GM13976 (cell line): Measurements from ENCODE around the gene RHO.
"Not testable (repeated sequence)": the region's sequence is repeated elsewhere in the genome, so short reads cannot be mapped to it uniquely, and the experiment has no call there.

Source experiments
- DNase-seq: peaks from one replicate; pipeline ENCODE4 v3.0.0; 2012; ENCODE audit warnings: low spot score
- CTCF ChIP-seq: IDR thresholded peaks from 2 replicates; pipeline ENCODE4 v1.5.1; 2012; ENCODE audit warnings: borderline replicate concordance, mild to moderate bottlenecking; ENCODE audit not compliant: insufficient read depth; ENCODE audit errors: extremely low read depth, missing control alignments, control extremely low read depth
- in situ Hi-C: fragments of 300-500 bp; cut with MboI; formaldehyde crosslinking; loops from one replicate; pipeline ENCODE4 v1.12.0; 2022; ENCODE audit warnings: low sequenced_read_pairs, mixed read lengths, inconsistent platforms; ENCODE audit not compliant: unreplicated experiment

The RHO gene

GRCh38 chr3:129486664-129487035, 41.8 kb upstream of the RHO start:
- DNase-seq, result no peak
- in situ Hi-C loops, result loop anchor here (25.0 kb wide), 1 partner anchor 351 kb away; no protein-coding TSS in a partner anchor
- TF ChIP-seq CTCF, result no peak

- in situ Hi-C loops, result loop anchor here (25.0 kb wide), 1 partner anchor 350 kb away; no protein-coding TSS in a partner anchor
- DNase-seq, result no peak
- TF ChIP-seq CTCF, result no peak
These were observed 41.1 kb upstream of the RHO start for GRCh38 chr3:129487183-129487867.

GRCh38 chr3:129487868-129488335, 40.5 kb upstream of the RHO start:
- in situ Hi-C loops, result loop anchor here (25.0 kb wide), 1 partner anchor 349 kb away; no protein-coding TSS in a partner anchor
- DNase-seq, result not testable (repeated sequence)

GRCh38 chr3:129489258-129489657, 39.2 kb upstream of the RHO start:
- DNase-seq, result not testable (repeated sequence)
- in situ Hi-C loops, result loop anchor here (25.0 kb wide), 1 partner anchor 348 kb away; no protein-coding TSS in a partner anchor

- TF ChIP-seq CTCF, result peak; percentile 78
- DNase-seq, result peak; percentile 84
- in situ Hi-C loops, result loop anchor here (25.0 kb wide), 1 partner anchor 347 kb away; no protein-coding TSS in a partner anchor
These were observed 38.2 kb upstream of the RHO start for GRCh38 chr3:129490273-129490675.

GRCh38 chr3:129491077-129491476, 37.4 kb upstream of the RHO start:
- DNase-seq, result not testable (repeated sequence)
- in situ Hi-C loops, result loop anchor here (25.0 kb wide), 1 partner anchor 346 kb away; no protein-coding TSS in a partner anchor

GRCh38 chr3:129491794-129492193, 36.6 kb upstream of the RHO start:
- in situ Hi-C loops, result loop anchor here (25.0 kb wide), 1 partner anchor 346 kb away; no protein-coding TSS in a partner anchor
- no peak for TF ChIP-seq CTCF
- DNase-seq, result no peak

GRCh38 chr3:129492691-129493090, 35.7 kb upstream of the RHO start:
- no peak for DNase-seq
- TF ChIP-seq CTCF, result no peak
- in situ Hi-C loops, result loop anchor here (25.0 kb wide), 1 partner anchor 345 kb away; no protein-coding TSS in a partner anchor
